Measurements from ENCODE around the gene CAMSAP2.

CAMSAP2 gene

GRCh38 chr1:200892958-200893357 lies 154.3 kb downstream of the CAMSAP2 start:
- peaks cover 68% of the 10 kb centered on the region for H3K4me1 Mint-ChIP-seq
- TF ChIP-seq CTCF (IDR thresholded peaks at IDR 0.05; ENCODE audit: unreplicated experiment in 3 of 3): no peak
- H3K4me3 Mint-ChIP-seq: peak overlapping the region; percentile 95 to 97 (median 97)
- H3K9me3 Mint-ChIP-seq: no peaks in the 10 kb centered on the region
- peaks cover 33% of the 10 kb centered on the region for H3K27me3 Mint-ChIP-seq (ENCODE audit: low read depth)
- peak overlapping the region; percentile 99 to 100 (median 99) for H3K27ac Mint-ChIP-seq
- H3K36me3 Mint-ChIP-seq (ENCODE audit: low read depth): peaks cover 2% of the 10 kb centered on the region

DNA sequence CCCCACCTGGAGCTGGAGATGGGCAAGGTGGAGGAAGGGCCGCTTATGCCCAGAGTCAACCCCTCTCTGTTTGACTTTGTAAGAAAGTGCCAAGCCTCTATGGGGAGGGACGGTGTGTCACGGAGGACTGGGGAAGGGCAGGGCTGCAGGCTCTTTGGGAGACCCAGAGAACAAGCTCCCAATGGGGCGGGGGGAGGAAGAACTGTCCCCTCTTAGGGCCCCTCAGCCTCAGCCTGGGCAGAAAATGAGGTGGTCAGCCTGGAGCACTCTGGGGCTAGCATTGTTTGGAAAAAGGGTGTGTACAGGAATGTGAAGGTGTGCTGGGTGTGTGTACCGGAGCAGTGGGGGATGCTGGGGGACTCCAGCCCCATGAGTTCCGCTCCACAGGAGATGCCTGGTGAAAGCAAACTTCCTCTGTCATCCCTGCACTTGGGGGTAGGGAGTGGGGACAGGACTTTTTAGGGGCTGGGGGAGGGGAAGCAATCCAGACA lies 154.8 kb downstream of the CAMSAP2 start:
- H3K9me3 Mint-ChIP-seq: no peaks in the 10 kb centered on the region
- no peak for TF ChIP-seq CTCF (IDR thresholded peaks at IDR 0.05; ENCODE audit: unreplicated experiment in 3 of 3)
- peaks cover 7% of the 10 kb centered on the region for H3K36me3 Mint-ChIP-seq (ENCODE audit: low read depth)
- H3K4me1 Mint-ChIP-seq: peaks cover 73% of the 10 kb centered on the region
- peak overlapping the region; percentile 95 to 97 (median 97) for H3K4me3 Mint-ChIP-seq
- peaks cover 34% of the 10 kb centered on the region for H3K27me3 Mint-ChIP-seq (ENCODE audit: low read depth)
- H3K27ac Mint-ChIP-seq: peak overlapping the region; percentile 99 to 100 (median 99)

DNA sequence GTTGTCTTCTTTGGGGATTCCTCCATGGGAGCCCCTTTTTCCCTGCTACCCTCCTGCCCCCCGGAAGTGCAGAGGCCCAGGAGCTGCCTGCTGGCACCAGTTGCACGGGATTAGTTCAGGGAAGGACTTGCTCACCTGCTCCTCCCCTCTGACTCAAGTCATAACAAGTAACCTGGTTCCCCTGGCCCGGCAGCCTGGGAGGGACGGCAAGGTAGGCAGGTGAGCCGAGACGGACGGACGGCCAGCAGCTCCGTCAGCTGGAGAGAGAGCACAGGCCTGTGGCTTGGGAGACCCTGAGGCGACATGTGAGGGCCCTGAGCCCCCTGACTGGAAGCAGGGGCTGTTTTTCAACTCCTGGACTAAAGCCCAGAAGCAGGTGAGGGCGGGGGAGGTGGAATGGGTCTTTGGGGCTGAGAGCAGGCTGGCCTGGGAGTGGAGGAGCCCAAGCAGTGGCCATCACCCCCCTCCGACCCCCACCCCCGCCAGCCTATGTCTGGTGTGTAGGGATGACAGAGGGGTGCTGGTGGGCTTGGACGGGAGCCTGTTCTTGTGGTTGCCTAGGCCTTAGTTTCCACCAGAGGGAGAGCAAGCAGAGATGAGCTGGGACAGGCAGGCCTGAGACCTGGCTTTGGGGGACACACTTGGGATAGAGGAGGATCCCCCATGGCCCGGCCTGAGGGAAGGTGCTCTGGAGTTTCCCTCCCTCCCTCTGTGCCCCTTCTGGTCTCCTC lies 156.2 kb downstream of the CAMSAP2 start, which contains the start of gene INAVA:
TSS of gene INAVA (plus strand) at position 189 of the 731 bp plus-strand sequence. CDS start 3,501 bp downstream, outside the sequence.
- peak in 1 of 3 experiments; percentile 20 for TF ChIP-seq CTCF (IDR thresholded peaks at IDR 0.05; ENCODE audit: unreplicated experiment in 3 of 3)
- Mint-ChIP-seq H3K27me3 (ENCODE audit: low read depth) (peaks cover 28% of the 10 kb centered on the region), H3K9me3 (no peaks in the 10 kb centered on the region), H3K36me3 (ENCODE audit: low read depth) (peaks cover 21% of the 10 kb centered on the region), H3K4me1 (peaks cover 67% of the 10 kb centered on the region), H3K4me3 (peak within 1 kb of the TSS; percentile 95 to 97 (median 97)), H3K27ac (peak within 1 kb of the TSS; percentile 99 to 100 (median 99))

- peaks cover 66% of the 10 kb centered on the region for H3K4me1 Mint-ChIP-seq
- peak overlapping the region; percentile 54 to 95 (median 76) for H3K4me3 Mint-ChIP-seq
- H3K27me3 Mint-ChIP-seq (ENCODE audit: low read depth): peaks cover 27% of the 10 kb centered on the region
- peaks cover 21% of the 10 kb centered on the region for H3K36me3 Mint-ChIP-seq (ENCODE audit: low read depth)
- peak overlapping the region; percentile 99 to 100 (median 99) for H3K27ac Mint-ChIP-seq
- no peak for TF ChIP-seq CTCF (IDR thresholded peaks at IDR 0.05; ENCODE audit: unreplicated experiment in 3 of 3)
- no peaks in the 10 kb centered on the region for H3K9me3 Mint-ChIP-seq
These were observed 156.7 kb downstream of the CAMSAP2 start for GRCh38 chr1:200895443-200895789.

- TF ChIP-seq CTCF (IDR thresholded peaks at IDR 0.05; ENCODE audit: unreplicated experiment in 3 of 3): no peak
- H3K36me3 Mint-ChIP-seq (ENCODE audit: low read depth): peaks cover 25% of the 10 kb centered on the region
- peaks cover 62% of the 10 kb centered on the region for H3K4me1 Mint-ChIP-seq
- H3K27me3 Mint-ChIP-seq (ENCODE audit: low read depth): peaks cover 23% of the 10 kb centered on the region
- peak overlapping the region; percentile 99 to 100 (median 99) for H3K27ac Mint-ChIP-seq
- H3K4me3 Mint-ChIP-seq: peak overlapping the region; percentile 77 to 95 (median 80)
- no peaks in the 10 kb centered on the region for H3K9me3 Mint-ChIP-seq
These were observed 157.3 kb downstream of the CAMSAP2 start for GRCh38 chr1:200895801-200896530.

Data from nephron (organoid).